22Rv1 (cell line): ENCODE data around the gene LRRC45.

ENCODE experiments used
- ZFX ChIP-seq: fragments of 450-650 bp; IDR thresholded peaks from 2 replicates; pipeline ENCODE4 v1.6.1; 2017; ENCODE audit warnings: antibody characterized with exemption, borderline replicate concordance
- TF ChIP-seq, protein P1 (sequence below): fragments of 450-650 bp; IDR thresholded peaks from 2 replicates; pipeline ENCODE4 v1.5.1; 2017; ENCODE audit warnings: mild to moderate bottlenecking

DNA sequence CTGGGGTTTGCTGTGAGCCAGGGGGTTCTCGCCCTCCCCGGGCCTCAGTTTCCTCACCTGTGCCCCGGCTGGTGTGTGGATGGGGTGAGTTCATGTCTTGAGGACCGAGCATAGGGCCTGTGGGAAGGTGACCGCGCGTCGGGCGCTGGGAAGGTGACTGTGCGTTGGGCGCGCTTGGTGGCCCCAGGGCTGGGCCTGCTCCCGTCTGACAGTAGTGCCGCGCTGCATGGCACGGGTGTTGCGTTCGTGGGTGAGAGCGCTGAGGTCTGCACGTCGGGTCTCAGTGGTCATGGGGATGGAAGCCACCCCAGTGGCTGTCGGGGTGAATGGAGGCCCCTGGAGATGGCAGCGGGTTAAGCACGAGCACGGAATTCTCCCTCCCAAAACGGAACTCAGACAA is 36.5 kb upstream of the LRRC45 start:
- TF ChIP-seq, protein P1, sequence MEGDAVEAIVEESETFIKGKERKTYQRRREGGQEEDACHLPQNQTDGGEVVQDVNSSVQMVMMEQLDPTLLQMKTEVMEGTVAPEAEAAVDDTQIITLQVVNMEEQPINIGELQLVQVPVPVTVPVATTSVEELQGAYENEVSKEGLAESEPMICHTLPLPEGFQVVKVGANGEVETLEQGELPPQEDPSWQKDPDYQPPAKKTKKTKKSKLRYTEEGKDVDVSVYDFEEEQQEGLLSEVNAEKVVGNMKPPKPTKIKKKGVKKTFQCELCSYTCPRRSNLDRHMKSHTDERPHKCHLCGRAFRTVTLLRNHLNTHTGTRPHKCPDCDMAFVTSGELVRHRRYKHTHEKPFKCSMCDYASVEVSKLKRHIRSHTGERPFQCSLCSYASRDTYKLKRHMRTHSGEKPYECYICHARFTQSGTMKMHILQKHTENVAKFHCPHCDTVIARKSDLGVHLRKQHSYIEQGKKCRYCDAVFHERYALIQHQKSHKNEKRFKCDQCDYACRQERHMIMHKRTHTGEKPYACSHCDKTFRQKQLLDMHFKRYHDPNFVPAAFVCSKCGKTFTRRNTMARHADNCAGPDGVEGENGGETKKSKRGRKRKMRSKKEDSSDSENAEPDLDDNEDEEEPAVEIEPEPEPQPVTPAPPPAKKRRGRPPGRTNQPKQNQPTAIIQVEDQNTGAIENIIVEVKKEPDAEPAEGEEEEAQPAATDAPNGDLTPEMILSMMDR, result no peak
- no peak for TF ChIP-seq ZFX
